Astrocyte of the cerebellum (primary cell): Measurements from ENCODE around the gene NFAT5.
"Not testable (repeated sequence)": the region's sequence is repeated elsewhere in the genome, so short reads cannot be mapped to it uniquely, and the experiment has no call there.

Experiments used
- DNase-seq: peaks from one replicate; pipeline ENCODE4 v3.0.0-alpha.2; 2011; ENCODE audit warnings: low read depth
- H3K4me3 ChIP-seq: 2 replicates; pipeline ENCODE4 v1.5.1; 2011; ENCODE audit warnings: mild to moderate bottlenecking, low read depth, low read length, moderate library complexity
- in situ Hi-C: cut with HindIII; loops from 2 replicates; pipeline ENCODE4 v1.10.0; 2017; ENCODE audit warnings: low sequenced_read_pairs
- TF ChIP-seq, protein P1 (sequence below): IDR thresholded peaks from 2 replicates; pipeline ENCODE4 v1.5.1; 2012; ENCODE audit warnings: low read length, low read depth, moderate library complexity, mild to moderate bottlenecking; ENCODE audit errors: missing control alignments

NFAT5 gene

DNA sequence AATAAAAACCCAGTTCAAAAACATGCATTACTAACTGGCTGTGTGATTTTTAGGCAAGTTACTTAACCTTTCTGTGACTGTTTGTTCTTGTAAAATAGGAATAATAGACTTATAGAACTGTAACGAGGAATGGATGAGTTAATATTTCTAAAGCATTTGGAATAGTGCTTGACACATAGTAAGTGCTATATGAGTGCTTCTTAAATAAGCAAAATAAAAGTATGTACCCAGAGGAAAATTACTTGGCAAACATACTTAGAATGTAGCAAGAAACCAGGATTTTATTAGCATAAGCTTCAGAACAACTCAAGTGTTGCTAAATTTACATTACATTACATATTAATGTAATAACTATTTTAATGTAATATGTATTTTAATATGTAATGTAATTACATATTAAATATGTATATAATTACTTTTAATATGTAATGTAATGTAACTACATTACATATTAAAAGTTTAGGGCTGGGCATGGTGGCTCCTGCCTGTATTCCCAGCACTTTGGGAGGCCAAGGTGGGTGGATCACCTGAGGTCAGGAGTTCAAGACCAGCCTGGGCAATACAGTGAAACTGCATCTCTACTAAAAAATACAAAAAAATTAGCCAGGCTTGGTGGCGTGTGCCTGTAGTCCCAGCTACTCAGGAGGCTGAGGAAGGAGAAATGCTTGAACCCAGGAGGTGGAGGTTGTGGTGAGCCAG, 14.2 kb downstream of the NFAT5 start:
- H3K4me3 ChIP-seq, result no peak overlapping the region
- no peak for DNase-seq
- in situ Hi-C loops, result no loop called here
- TF ChIP-seq, protein P1, sequence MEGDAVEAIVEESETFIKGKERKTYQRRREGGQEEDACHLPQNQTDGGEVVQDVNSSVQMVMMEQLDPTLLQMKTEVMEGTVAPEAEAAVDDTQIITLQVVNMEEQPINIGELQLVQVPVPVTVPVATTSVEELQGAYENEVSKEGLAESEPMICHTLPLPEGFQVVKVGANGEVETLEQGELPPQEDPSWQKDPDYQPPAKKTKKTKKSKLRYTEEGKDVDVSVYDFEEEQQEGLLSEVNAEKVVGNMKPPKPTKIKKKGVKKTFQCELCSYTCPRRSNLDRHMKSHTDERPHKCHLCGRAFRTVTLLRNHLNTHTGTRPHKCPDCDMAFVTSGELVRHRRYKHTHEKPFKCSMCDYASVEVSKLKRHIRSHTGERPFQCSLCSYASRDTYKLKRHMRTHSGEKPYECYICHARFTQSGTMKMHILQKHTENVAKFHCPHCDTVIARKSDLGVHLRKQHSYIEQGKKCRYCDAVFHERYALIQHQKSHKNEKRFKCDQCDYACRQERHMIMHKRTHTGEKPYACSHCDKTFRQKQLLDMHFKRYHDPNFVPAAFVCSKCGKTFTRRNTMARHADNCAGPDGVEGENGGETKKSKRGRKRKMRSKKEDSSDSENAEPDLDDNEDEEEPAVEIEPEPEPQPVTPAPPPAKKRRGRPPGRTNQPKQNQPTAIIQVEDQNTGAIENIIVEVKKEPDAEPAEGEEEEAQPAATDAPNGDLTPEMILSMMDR, result no peak

- TF ChIP-seq, protein P1, result no peak
- no peak for DNase-seq
- in situ Hi-C loops, result no loop called here
- no peak overlapping the region for H3K4me3 ChIP-seq
Measured at GRCh38 chr16:69581297-69581696, 15.5 kb downstream of the NFAT5 start.

- DNase-seq, H3K4me3 ChIP-seq, in situ Hi-C loops: not testable (repeated sequence)
Measured at GRCh38 chr16:69584493-69584892, 18.7 kb downstream of the NFAT5 start.

DNA sequence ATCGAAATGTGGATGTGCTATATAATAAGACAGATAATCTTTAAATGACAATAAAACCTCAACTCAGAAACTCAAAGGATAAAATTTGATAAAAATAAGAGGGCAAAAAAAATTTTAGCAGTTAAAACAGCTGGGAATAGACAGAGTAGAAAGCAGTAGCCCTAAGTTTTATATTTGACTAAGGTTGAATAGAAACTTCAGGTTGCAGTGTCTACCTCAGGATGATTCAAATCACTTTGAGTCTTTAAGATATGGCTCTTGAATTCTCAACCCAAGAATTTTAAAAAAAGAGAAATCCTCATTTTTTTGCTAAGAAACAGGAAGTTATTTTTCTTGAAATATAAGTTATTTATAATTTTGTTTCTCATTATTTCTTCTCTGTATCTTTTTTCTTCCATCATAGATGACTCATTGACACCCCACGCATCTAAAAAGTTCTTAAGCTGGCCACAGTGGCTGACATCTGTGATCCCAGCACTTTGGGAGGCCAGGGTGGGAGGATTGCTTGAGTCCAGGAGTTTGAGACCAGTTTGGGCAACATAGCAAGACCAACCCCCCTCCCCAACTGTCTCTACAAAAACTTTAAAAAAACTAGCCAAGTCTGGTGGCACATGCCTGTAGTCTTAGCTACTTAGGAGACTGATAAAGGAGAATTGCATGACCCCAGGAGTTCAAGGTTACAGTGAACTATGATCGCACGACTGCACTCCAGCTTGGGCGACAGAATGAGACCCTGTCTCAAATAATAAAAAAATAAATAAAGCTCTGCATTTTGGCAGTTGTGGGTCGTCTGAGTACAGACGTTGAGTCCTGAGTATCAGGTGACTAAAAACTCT, 23.9 kb downstream of the NFAT5 start:
- in situ Hi-C loops, result no loop called here
- H3K4me3 ChIP-seq, result no peak overlapping the region
- TF ChIP-seq, protein P1, result no peak
- no peak for DNase-seq

GRCh38 chr16:69590590-69590989, 24.8 kb downstream of the NFAT5 start:
- no peak for DNase-seq
- TF ChIP-seq, protein P1, result no peak
- no peak overlapping the region for H3K4me3 ChIP-seq
- in situ Hi-C loops, result no loop called here

GRCh38 chr16:69593751-69594255, 28.0 kb downstream of the NFAT5 start:
- H3K4me3 ChIP-seq, result no peak overlapping the region
- in situ Hi-C loops, result no loop called here
- TF ChIP-seq, protein P1, result no peak
- no peak for DNase-seq
